ENCODE data around the gene PRR3. TPM values are rescaled to one million over a fixed set of nuclear protein-coding genes. Genes with fewer than 3 reads are reported as not detected.

Gene PRR3
- total RNA-seq, 1 experiment from 2014 or later: 49.9 TPM

- BruUV-seq (replicated peaks): TSS peak; percentile 86
- ChIA-PET POLR2A (ENCODE audit: low non-redundant PET) (interaction anchor here (0.5 to 1.1 kb wide), 2 partner anchors 26 to 150 kb away, joined by 4 to 11 read pairs; no protein-coding TSS in a partner anchor), CTCF (interaction anchor here (0.9 kb wide), 1 partner anchor 26 kb away, joined by 3 read pairs; no protein-coding TSS in a partner anchor)
- DNase-seq (ENCODE audit: low spot score): no peak
- no peak for TF ChIP-seq EZH2 (IDR thresholded peaks at IDR 0.05; ENCODE audit: borderline replicate concordance, low read depth, low read length, poor library complexity, severe bottlenecking)
- TF ChIP-seq, protein P1, sequence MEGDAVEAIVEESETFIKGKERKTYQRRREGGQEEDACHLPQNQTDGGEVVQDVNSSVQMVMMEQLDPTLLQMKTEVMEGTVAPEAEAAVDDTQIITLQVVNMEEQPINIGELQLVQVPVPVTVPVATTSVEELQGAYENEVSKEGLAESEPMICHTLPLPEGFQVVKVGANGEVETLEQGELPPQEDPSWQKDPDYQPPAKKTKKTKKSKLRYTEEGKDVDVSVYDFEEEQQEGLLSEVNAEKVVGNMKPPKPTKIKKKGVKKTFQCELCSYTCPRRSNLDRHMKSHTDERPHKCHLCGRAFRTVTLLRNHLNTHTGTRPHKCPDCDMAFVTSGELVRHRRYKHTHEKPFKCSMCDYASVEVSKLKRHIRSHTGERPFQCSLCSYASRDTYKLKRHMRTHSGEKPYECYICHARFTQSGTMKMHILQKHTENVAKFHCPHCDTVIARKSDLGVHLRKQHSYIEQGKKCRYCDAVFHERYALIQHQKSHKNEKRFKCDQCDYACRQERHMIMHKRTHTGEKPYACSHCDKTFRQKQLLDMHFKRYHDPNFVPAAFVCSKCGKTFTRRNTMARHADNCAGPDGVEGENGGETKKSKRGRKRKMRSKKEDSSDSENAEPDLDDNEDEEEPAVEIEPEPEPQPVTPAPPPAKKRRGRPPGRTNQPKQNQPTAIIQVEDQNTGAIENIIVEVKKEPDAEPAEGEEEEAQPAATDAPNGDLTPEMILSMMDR (conservative IDR thresholded peaks at IDR 0.05; ENCODE audit: low read depth, low read length): no peak
- peak overlapping the region; percentile 65 for H3K4me3 ChIP-seq (ENCODE audit: low read depth, low read length, poor library complexity, severe bottlenecking)
- no peaks in the 10 kb centered on the region for H3K9me3 ChIP-seq (ENCODE audit: low read depth, low read length, poor library complexity, severe bottlenecking)
- intact Hi-C loops (cut with micrococcal nuclease; ENCODE audit: unreplicated experiment): loop anchor here (1.0 kb wide), 1 partner anchor 13 kb away; the partner anchor contains the start of gene PRR3
- H3K36me3 ChIP-seq (ENCODE audit: insufficient read depth, low read length, poor library complexity, severe bottlenecking): peaks cover 5% of the 10 kb centered on the region
- peak overlapping the region; percentile 88 for H3K27ac ChIP-seq (ENCODE audit: low read depth, low read length, poor library complexity, severe bottlenecking)
- peaks cover 32% of the 10 kb centered on the region for H3K4me1 ChIP-seq (ENCODE audit: insufficient read depth, low read length, poor library complexity, severe bottlenecking)
- H3K27me3 ChIP-seq (replicated peaks; ENCODE audit: insufficient read depth, low read depth, low read length, poor library complexity): no peaks in the 10 kb centered on the region
Observed at GRCh38 chr6:30570740-30571074, 13.6 kb downstream of the PRR3 start.

GRCh38 chr6:30571075-30571761, 14.1 kb downstream of the PRR3 start, which contains the start of gene ABCF1:
TSS of gene ABCF1 (plus strand) at chr6:30571442. CDS start at chr6:30571488, 46 bp downstream.
- BruUV-seq (replicated peaks): no TSS peak
- POLR2A ChIA-PET (ENCODE audit: low non-redundant PET): interaction anchor here (0.5 to 1.1 kb wide), 2 partner anchors 25 to 149 kb away, joined by 4 to 11 read pairs; no protein-coding TSS in a partner anchor
- Histone ChIP-seq H3K36me3 (ENCODE audit: insufficient read depth, low read length, poor library complexity, severe bottlenecking) (peaks cover 6% of the 10 kb centered on the region), H3K27me3 (replicated peaks; ENCODE audit: insufficient read depth, low read depth, low read length, poor library complexity) (no peaks in the 10 kb centered on the region), H3K9me3 (ENCODE audit: low read depth, low read length, poor library complexity, severe bottlenecking) (no peaks in the 10 kb centered on the region), H3K4me3 (ENCODE audit: low read depth, low read length, poor library complexity, severe bottlenecking) (peak within 1 kb of the TSS; percentile 65), H3K4me1 (ENCODE audit: insufficient read depth, low read length, poor library complexity, severe bottlenecking) (peaks cover 32% of the 10 kb centered on the region), H3K27ac (ENCODE audit: low read depth, low read length, poor library complexity, severe bottlenecking) (peak within 1 kb of the TSS; percentile 88)
- TF ChIP-seq, protein P1 (conservative IDR thresholded peaks at IDR 0.05; ENCODE audit: low read depth, low read length): no peak
- no peak for TF ChIP-seq EZH2 (IDR thresholded peaks at IDR 0.05; ENCODE audit: borderline replicate concordance, low read depth, low read length, poor library complexity, severe bottlenecking)
- intact Hi-C loops (cut with micrococcal nuclease; ENCODE audit: unreplicated experiment): loop anchor here (1.0 kb wide), 1 partner anchor 14 kb away; the partner anchor contains the start of gene PRR3
- DNase-seq (ENCODE audit: low spot score): peak; percentile 98
- CTCF ChIA-PET: interaction anchor here (0.9 kb wide), 1 partner anchor 26 kb away, joined by 3 read pairs; no protein-coding TSS in a partner anchor

- Histone ChIP-seq H3K4me1 (ENCODE audit: insufficient read depth, low read length, poor library complexity, severe bottlenecking) (peaks cover 32% of the 10 kb centered on the region), H3K27me3 (replicated peaks; ENCODE audit: insufficient read depth, low read depth, low read length, poor library complexity) (no peaks in the 10 kb centered on the region), H3K27ac (ENCODE audit: low read depth, low read length, poor library complexity, severe bottlenecking) (peak overlapping the region; percentile 88), H3K4me3 (ENCODE audit: low read depth, low read length, poor library complexity, severe bottlenecking) (peak overlapping the region; percentile 65), H3K9me3 (ENCODE audit: low read depth, low read length, poor library complexity, severe bottlenecking) (no peaks in the 10 kb centered on the region), H3K36me3 (ENCODE audit: insufficient read depth, low read length, poor library complexity, severe bottlenecking) (peaks cover 10% of the 10 kb centered on the region)
- no peak for DNase-seq (ENCODE audit: low spot score)
- CTCF ChIA-PET: interaction anchor here (0.9 kb wide), 1 partner anchor 27 kb away, joined by 3 read pairs; no protein-coding TSS in a partner anchor
- TSS peak; percentile 78 for BruUV-seq (replicated peaks)
- POLR2A ChIA-PET (ENCODE audit: low non-redundant PET): no interaction called here
- no peak for TF ChIP-seq EZH2 (IDR thresholded peaks at IDR 0.05; ENCODE audit: borderline replicate concordance, low read depth, low read length, poor library complexity, severe bottlenecking)
- TF ChIP-seq, protein P1 (conservative IDR thresholded peaks at IDR 0.05; ENCODE audit: low read depth, low read length): no peak
- intact Hi-C loops (cut with micrococcal nuclease; ENCODE audit: unreplicated experiment): loop anchor here (1.0 kb wide), 1 partner anchor 14 kb away; the partner anchor contains the start of gene PRR3
Observed at GRCh38 chr6:30571762-30572082, 14.6 kb downstream of the PRR3 start.
